ENCODE results near the gene CORO7.
A peak's percentile ranks its signal among the peaks of the same experiment; 100 is the strongest.

The CORO7 gene

DNA sequence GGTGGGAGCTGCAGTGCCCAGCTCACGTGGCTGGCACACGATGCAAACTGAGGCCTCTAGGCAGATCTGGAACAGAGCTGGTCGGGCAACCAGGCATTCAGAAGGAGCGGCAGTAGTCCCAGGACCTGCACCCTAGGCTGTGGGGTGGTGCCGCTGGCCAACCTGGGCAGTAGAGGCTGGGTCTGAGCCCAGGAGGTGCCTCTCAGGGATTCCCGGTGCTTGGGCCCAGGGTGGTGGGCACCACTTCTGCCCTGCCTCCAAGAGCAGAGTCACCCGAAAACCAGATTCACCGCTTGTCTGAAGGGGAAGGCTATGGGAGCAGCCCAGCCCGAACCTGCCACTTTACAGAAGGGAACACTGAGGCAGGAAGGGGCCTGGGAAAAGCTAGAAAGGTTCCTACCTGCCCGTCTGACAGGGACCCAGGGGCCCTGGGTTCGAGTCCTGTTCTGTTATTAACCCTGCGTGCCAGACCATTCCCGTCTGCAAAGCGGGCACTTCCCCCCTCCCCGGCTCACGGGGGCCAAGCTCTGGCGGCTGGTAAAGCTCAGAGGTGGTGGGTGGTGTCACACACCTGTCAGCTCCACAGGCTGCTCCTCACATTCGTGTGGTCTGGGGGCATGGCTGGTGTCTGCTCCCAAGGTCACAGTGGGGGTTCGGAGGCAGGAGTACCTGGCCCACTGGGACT lies 83.6 kb downstream of the CORO7 start:
- H3K4me1 ChIP-seq (ENCODE audit: low read length): peaks cover 8% of the 10 kb centered on the region
- no peak overlapping the region for H3K4me3 ChIP-seq (ENCODE audit: low read length)
- H3K9ac ChIP-seq (ENCODE audit: low read length): no peak overlapping the region
- H3K27ac ChIP-seq (ENCODE audit: low read length): no peak overlapping the region
- no peaks in the 10 kb centered on the region for H3K79me2 ChIP-seq (ENCODE audit: low read length)
- H4K20me1 ChIP-seq (ENCODE audit: insufficient read depth, low read length): no peaks in the 10 kb centered on the region
- H3K4me2 ChIP-seq (ENCODE audit: low read length): no peak overlapping the region
- no peaks in the 10 kb centered on the region for H3K36me3 ChIP-seq (replicated peaks; ENCODE audit: low read depth, low read length)
- no peak overlapping the region for H2AFZ ChIP-seq (ENCODE audit: low read depth, low read length)
- H3K9me3 ChIP-seq (ENCODE audit: insufficient read depth, low read length): no peaks in the 10 kb centered on the region
- TF ChIP-seq CTCF (IDR thresholded peaks at IDR 0.05; ENCODE audit: low read depth, low read length): no peak
- no peak for TF ChIP-seq EZH2phosphoT487 (IDR thresholded peaks at IDR 0.05; ENCODE audit: low read depth)
- H3K27me3 ChIP-seq (ENCODE audit: low read depth, low read length): no peaks in the 10 kb centered on the region

- Histone ChIP-seq H3K36me3 (replicated peaks; ENCODE audit: low read depth, low read length) (no peaks in the 10 kb centered on the region), H3K4me1 (ENCODE audit: low read length) (peaks cover 10% of the 10 kb centered on the region), H3K27ac (ENCODE audit: low read length) (no peak overlapping the region), H3K9me3 (ENCODE audit: insufficient read depth, low read length) (no peaks in the 10 kb centered on the region), H3K4me2 (ENCODE audit: low read length) (no peak overlapping the region), H3K79me2 (ENCODE audit: low read length) (no peaks in the 10 kb centered on the region), H3K9ac (ENCODE audit: low read length) (no peak overlapping the region), H3K4me3 (ENCODE audit: low read length) (no peak overlapping the region), H2AFZ (ENCODE audit: low read depth, low read length) (no peak overlapping the region), H4K20me1 (ENCODE audit: insufficient read depth, low read length) (no peaks in the 10 kb centered on the region), H3K27me3 (ENCODE audit: low read depth, low read length) (no peaks in the 10 kb centered on the region)
- TF ChIP-seq EZH2phosphoT487 (IDR thresholded peaks at IDR 0.05; ENCODE audit: low read depth) (no peak), CTCF (IDR thresholded peaks at IDR 0.05; ENCODE audit: low read depth, low read length) (no peak)
Measured at GRCh38 chr16:4332083-4332482, 84.3 kb downstream of the CORO7 start.

DNA sequence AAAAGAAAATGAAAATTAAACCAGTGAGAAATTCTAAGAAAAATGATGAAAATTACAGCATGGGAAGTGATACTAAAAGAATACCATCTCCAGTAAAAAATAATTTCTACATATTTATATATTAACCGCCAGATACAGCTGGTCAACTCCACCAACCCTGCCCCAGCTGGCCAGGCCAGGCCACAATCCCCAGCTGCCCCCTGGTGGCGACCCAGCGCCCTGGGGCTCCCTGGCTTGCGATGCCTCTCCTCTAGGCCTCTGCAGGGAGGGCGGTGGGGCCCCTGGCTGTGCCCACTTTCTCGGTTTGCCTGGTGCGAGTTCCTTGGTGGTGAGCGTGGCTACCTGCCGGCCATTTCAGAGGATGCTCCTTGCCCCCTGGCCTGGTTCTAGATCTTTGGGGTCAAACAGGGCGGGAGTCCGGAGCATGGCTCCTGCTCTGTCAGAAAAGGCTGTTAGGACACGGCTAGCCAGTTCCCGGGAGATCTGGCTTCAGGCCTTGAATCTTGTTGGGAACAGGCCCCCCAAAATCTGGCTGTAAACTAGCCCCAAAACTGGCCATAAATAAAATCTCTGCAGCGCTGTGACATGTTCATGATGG lies 86.0 kb downstream of the CORO7 start:
- Histone ChIP-seq H4K20me1 (ENCODE audit: insufficient read depth, low read length) (no peaks in the 10 kb centered on the region), H3K4me3 (ENCODE audit: low read length) (no peak overlapping the region), H3K27me3 (ENCODE audit: low read depth, low read length) (no peaks in the 10 kb centered on the region), H3K9ac (ENCODE audit: low read length) (no peak overlapping the region), H3K9me3 (ENCODE audit: insufficient read depth, low read length) (no peaks in the 10 kb centered on the region), H3K79me2 (ENCODE audit: low read length) (no peaks in the 10 kb centered on the region), H2AFZ (ENCODE audit: low read depth, low read length) (no peak overlapping the region), H3K27ac (ENCODE audit: low read length) (no peak overlapping the region), H3K4me1 (ENCODE audit: low read length) (peaks cover 15% of the 10 kb centered on the region), H3K4me2 (ENCODE audit: low read length) (no peak overlapping the region), H3K36me3 (replicated peaks; ENCODE audit: low read depth, low read length) (no peaks in the 10 kb centered on the region)
- TF ChIP-seq CTCF (IDR thresholded peaks at IDR 0.05; ENCODE audit: low read depth, low read length) (peak; percentile 88), EZH2phosphoT487 (IDR thresholded peaks at IDR 0.05; ENCODE audit: low read depth) (no peak)

GRCh38 chr16:4328782-4329775 lies 87.3 kb downstream of the CORO7 start:
- peak overlapping the region; percentile 76; the same call in 1 of the 2 replicates for H2AFZ ChIP-seq (ENCODE audit: low read depth, low read length)
- no peaks in the 10 kb centered on the region for H3K9me3 ChIP-seq (ENCODE audit: insufficient read depth, low read length)
- H3K9ac ChIP-seq (ENCODE audit: low read length): peak overlapping the region; percentile 82
- H3K27me3 ChIP-seq (ENCODE audit: low read depth, low read length): no peaks in the 10 kb centered on the region
- no peak overlapping the region for H3K27ac ChIP-seq (ENCODE audit: low read length)
- H3K4me3 ChIP-seq (ENCODE audit: low read length): peak overlapping the region; percentile 89
- peak overlapping the region; percentile 88 for H3K4me2 ChIP-seq (ENCODE audit: low read length)
- H4K20me1 ChIP-seq (ENCODE audit: insufficient read depth, low read length): no peaks in the 10 kb centered on the region
- TF ChIP-seq EZH2phosphoT487 (IDR thresholded peaks at IDR 0.05; ENCODE audit: low read depth): no peak
- TF ChIP-seq CTCF (IDR thresholded peaks at IDR 0.05; ENCODE audit: low read depth, low read length): no peak
- H3K79me2 ChIP-seq (ENCODE audit: low read length): no peaks in the 10 kb centered on the region
- H3K36me3 ChIP-seq (replicated peaks; ENCODE audit: low read depth, low read length): no peaks in the 10 kb centered on the region
- peaks cover 19% of the 10 kb centered on the region for H3K4me1 ChIP-seq (ENCODE audit: low read length)

Data from OCI-LY3 (cell line).